ENCODE results near the gene SASH1. TPM values are rescaled to one million over a fixed set of nuclear protein-coding genes. Genes with fewer than 3 reads are reported as not detected.

The SASH1 gene
- total and polyA plus RNA-seq, 2 donors (not counting 3 experiments of a cell fraction or from before 2014, with no cell fraction given) = 18.5 to 103 TPM

- Histone ChIP-seq H3K4me1 (ENCODE audit: control insufficient read depth, extremely low read depth, insufficient read depth, low read length) (peaks cover 75% of the 10 kb centered on the region), H3K9me3 (replicated peaks; ENCODE audit: control insufficient read depth, insufficient read depth, low read length) (no peaks in the 10 kb centered on the region), H3K9me1 (replicated peaks; ENCODE audit: control insufficient read depth, extremely low read depth, insufficient read depth, low read length) (no peaks in the 10 kb centered on the region), H3K79me2 (ENCODE audit: control insufficient read depth, insufficient read depth, low read length) (peaks cover 75% of the 10 kb centered on the region), H3K4me3 (replicated peaks in 1 of 3; ENCODE audit: insufficient read depth in 1 of 3, low read depth in 1 of 3, low read length in 3 of 3) (no peak overlapping the region), H3K4me2 (ENCODE audit: insufficient read depth, low read length) (no peak overlapping the region), H3K36me3 (ENCODE audit: control insufficient read depth in 2 of 2, extremely low read depth in 1 of 2, insufficient read depth in 2 of 2, low read length in 2 of 2) (peaks cover 0 to 13% of the 10 kb centered on the region in 2 experiments), H3K27ac (ENCODE audit: insufficient read depth, low read depth, low read length) (peak overlapping the region; percentile 50), H3K27me3 (ENCODE audit: control insufficient read depth in 2 of 2, insufficient read depth in 2 of 2, low read length in 2 of 2) (no peaks in the 10 kb centered on the region), H4K20me1 (replicated peaks; ENCODE audit: control insufficient read depth, extremely low read depth, insufficient read depth, low read length) (no peaks in the 10 kb centered on the region), H3K9ac (replicated peaks; ENCODE audit: extremely low read depth, insufficient read depth, low read length) (no peak overlapping the region), H2AFZ (ENCODE audit: low read depth, low read length) (no peak overlapping the region)
- dilution Hi-C loops (cut with MboI; ENCODE audit: extremely low pct_ligation_motif_present, low sequenced_read_pairs) = no loop called here
- TF ChIP-seq, protein P1, sequence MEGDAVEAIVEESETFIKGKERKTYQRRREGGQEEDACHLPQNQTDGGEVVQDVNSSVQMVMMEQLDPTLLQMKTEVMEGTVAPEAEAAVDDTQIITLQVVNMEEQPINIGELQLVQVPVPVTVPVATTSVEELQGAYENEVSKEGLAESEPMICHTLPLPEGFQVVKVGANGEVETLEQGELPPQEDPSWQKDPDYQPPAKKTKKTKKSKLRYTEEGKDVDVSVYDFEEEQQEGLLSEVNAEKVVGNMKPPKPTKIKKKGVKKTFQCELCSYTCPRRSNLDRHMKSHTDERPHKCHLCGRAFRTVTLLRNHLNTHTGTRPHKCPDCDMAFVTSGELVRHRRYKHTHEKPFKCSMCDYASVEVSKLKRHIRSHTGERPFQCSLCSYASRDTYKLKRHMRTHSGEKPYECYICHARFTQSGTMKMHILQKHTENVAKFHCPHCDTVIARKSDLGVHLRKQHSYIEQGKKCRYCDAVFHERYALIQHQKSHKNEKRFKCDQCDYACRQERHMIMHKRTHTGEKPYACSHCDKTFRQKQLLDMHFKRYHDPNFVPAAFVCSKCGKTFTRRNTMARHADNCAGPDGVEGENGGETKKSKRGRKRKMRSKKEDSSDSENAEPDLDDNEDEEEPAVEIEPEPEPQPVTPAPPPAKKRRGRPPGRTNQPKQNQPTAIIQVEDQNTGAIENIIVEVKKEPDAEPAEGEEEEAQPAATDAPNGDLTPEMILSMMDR (IDR thresholded peaks at IDR 0.05; ENCODE audit: extremely low read depth in 1 of 2, insufficient read depth in 1 of 2, low read depth in 1 of 2, low read length in 2 of 2) = no peak
- TF ChIP-seq POLR2A (IDR thresholded peaks at IDR 0.05; ENCODE audit: low read depth, low read length) = no peak
- TF ChIP-seq GATA2 (IDR thresholded peaks at IDR 0.05; ENCODE audit: insufficient read depth, insufficient read length, low read depth, low read length) = no peak
- DNase-seq (ENCODE audit: low read depth, low spot score) (no peak), FAIRE-seq (no peak)
- no TSS peak for BruUV-seq (replicated peaks)
- POLR2A ChIA-PET = no interaction called here
- intact Hi-C loops (cut with micrococcal nuclease) = loop anchor here (1.0 kb wide), 1 partner anchor 16 kb away; no protein-coding TSS in a partner anchor
- CTCF ChIA-PET = interaction anchor here (2.6 kb wide), 1 partner anchor 41 kb away, joined by 12 read pairs; no protein-coding TSS in a partner anchor
These were observed 105.0 kb downstream of the SASH1 start for GRCh38 chr6:148447521-148448230.

- ChIA-PET POLR2A (no interaction called here), CTCF (no interaction called here)
- H3K27ac ChIP-seq (ENCODE audit: insufficient read depth, low read depth, low read length) = peak overlapping the region; percentile 50
- H3K27me3 ChIP-seq (ENCODE audit: control insufficient read depth in 2 of 2, insufficient read depth in 2 of 2, low read length in 2 of 2) = no peaks in the 10 kb centered on the region
- TF ChIP-seq, protein P1 (IDR thresholded peaks at IDR 0.05; ENCODE audit: extremely low read depth in 1 of 2, insufficient read depth in 1 of 2, low read depth in 1 of 2, low read length in 2 of 2) = no peak
- TF ChIP-seq MYC (IDR thresholded peaks at IDR 0.05; ENCODE audit: low read depth, low read length) (no peak), POLR2A (IDR thresholded peaks at IDR 0.05; ENCODE audit: low read depth, low read length) (no peak), GATA2 (IDR thresholded peaks at IDR 0.05; ENCODE audit: insufficient read depth, insufficient read length, low read depth, low read length) (no peak), EZH2 (IDR thresholded peaks at IDR 0.05; ENCODE audit: borderline replicate concordance, low read depth, low read length, severe bottlenecking) (no peak), FOS (IDR thresholded peaks at IDR 0.05; ENCODE audit: borderline replicate concordance, insufficient read depth, low read length) (no peak), POLR2AphosphoS5 (IDR thresholded peaks at IDR 0.05; ENCODE audit: insufficient read depth, low read depth, low read length) (no peak), JUN (IDR thresholded peaks at IDR 0.05; ENCODE audit: borderline replicate concordance, insufficient read depth, insufficient read length, low read depth) (no peak)
- TF ChIP-seq, protein P2, sequence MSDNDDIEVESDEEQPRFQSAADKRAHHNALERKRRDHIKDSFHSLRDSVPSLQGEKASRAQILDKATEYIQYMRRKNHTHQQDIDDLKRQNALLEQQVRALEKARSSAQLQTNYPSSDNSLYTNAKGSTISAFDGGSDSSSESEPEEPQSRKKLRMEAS (IDR thresholded peaks at IDR 0.05; ENCODE audit: insufficient read depth, insufficient read length) = no peak
- H4K20me1 ChIP-seq (replicated peaks; ENCODE audit: control insufficient read depth, extremely low read depth, insufficient read depth, low read length) = no peaks in the 10 kb centered on the region
- H2AFZ ChIP-seq (ENCODE audit: low read depth, low read length) = no peak overlapping the region
- BruUV-seq (replicated peaks) = no TSS peak
- no peak overlapping the region for H3K4me2 ChIP-seq (ENCODE audit: insufficient read depth, low read length)
- H3K9me3 ChIP-seq (replicated peaks; ENCODE audit: control insufficient read depth, insufficient read depth, low read length) = no peaks in the 10 kb centered on the region
- H3K9me1 ChIP-seq (replicated peaks; ENCODE audit: control insufficient read depth, extremely low read depth, insufficient read depth, low read length) = no peaks in the 10 kb centered on the region
- peaks cover 0 to 16% of the 10 kb centered on the region in 2 experiments for H3K36me3 ChIP-seq (ENCODE audit: control insufficient read depth in 2 of 2, extremely low read depth in 1 of 2, insufficient read depth in 2 of 2, low read length in 2 of 2)
- no peak overlapping the region for H3K4me3 ChIP-seq (replicated peaks in 1 of 3; ENCODE audit: insufficient read depth in 1 of 3, low read depth in 1 of 3, low read length in 3 of 3)
- intact Hi-C loops (cut with micrococcal nuclease) (loop anchor here (1.0 kb wide), 1 partner anchor 15 kb away; no protein-coding TSS in a partner anchor), dilution Hi-C loops (cut with MboI; ENCODE audit: extremely low pct_ligation_motif_present, low sequenced_read_pairs) (no loop called here)
- H3K79me2 ChIP-seq (ENCODE audit: control insufficient read depth, insufficient read depth, low read length) = peaks cover 77% of the 10 kb centered on the region
- no peak overlapping the region for H3K9ac ChIP-seq (replicated peaks; ENCODE audit: extremely low read depth, insufficient read depth, low read length)
- peak; percentile 22 for DNase-seq (ENCODE audit: low read depth, low spot score)
- peaks cover 82% of the 10 kb centered on the region for H3K4me1 ChIP-seq (ENCODE audit: control insufficient read depth, extremely low read depth, insufficient read depth, low read length)
- FAIRE-seq = no peak
These were observed 105.9 kb downstream of the SASH1 start for GRCh38 chr6:148448369-148449012.

Data from endothelial cell of umbilical vein (primary cell).